ENCODE measurements around the gene SLAMF8. TPM values are rescaled to one million over a fixed set of nuclear protein-coding genes. Genes with fewer than 3 reads are reported as not detected.

SLAMF8 gene
- polyA plus RNA-seq, 1 donor from 2014 or later = not detected

DNA sequence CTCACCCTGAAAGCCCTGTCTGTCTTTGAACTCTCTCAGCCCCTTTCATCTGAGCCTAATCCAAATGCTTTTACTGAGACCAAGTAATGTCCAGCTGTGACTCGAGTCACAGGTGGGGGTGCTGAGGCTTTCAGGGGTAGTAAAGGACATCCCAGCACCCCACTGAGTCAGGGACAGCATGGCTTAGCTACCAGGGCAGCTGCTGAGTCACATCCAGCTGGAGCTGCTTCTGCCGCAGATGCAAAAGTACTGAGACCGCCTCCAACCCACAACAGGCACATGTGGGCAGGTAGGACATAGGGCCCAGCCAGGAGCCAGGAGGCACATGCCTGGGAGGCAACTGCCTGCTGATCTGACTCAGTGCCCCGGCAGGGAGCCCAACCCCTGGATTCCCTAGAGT, 42.5 kb downstream of the SLAMF8 start:
- no peak overlapping the region for H3K4me2 ChIP-seq (ENCODE audit: low read length)
- H3K27me3 ChIP-seq (ENCODE audit: insufficient read depth, low read depth, low read length) = no peaks in the 10 kb centered on the region
- H3K27ac ChIP-seq (ENCODE audit: low read length) = no peak overlapping the region

GRCh38 chr1:159869607-159870006, 42.9 kb downstream of the SLAMF8 start:
- no peaks in the 10 kb centered on the region for H3K9me2 ChIP-seq (ENCODE audit: insufficient read depth, low read length)
- H3K79me2 ChIP-seq (replicated peaks; ENCODE audit: insufficient read depth, low read length) = no peaks in the 10 kb centered on the region
- H2AFZ ChIP-seq (ENCODE audit: low read depth, low read length) = no peak overlapping the region
- no peak for TF ChIP-seq SMC3 (conservative IDR thresholded peaks at IDR 0.05; ENCODE audit: poor library complexity)
- TF ChIP-seq, protein P1, sequence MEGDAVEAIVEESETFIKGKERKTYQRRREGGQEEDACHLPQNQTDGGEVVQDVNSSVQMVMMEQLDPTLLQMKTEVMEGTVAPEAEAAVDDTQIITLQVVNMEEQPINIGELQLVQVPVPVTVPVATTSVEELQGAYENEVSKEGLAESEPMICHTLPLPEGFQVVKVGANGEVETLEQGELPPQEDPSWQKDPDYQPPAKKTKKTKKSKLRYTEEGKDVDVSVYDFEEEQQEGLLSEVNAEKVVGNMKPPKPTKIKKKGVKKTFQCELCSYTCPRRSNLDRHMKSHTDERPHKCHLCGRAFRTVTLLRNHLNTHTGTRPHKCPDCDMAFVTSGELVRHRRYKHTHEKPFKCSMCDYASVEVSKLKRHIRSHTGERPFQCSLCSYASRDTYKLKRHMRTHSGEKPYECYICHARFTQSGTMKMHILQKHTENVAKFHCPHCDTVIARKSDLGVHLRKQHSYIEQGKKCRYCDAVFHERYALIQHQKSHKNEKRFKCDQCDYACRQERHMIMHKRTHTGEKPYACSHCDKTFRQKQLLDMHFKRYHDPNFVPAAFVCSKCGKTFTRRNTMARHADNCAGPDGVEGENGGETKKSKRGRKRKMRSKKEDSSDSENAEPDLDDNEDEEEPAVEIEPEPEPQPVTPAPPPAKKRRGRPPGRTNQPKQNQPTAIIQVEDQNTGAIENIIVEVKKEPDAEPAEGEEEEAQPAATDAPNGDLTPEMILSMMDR (IDR thresholded peaks at IDR 0.05; ENCODE audit: poor library complexity, severe bottlenecking) = no peak
- no peak for TF ChIP-seq EZH2 (IDR thresholded peaks at IDR 0.05; ENCODE audit: borderline replicate concordance, insufficient read depth, low read length, poor library complexity, severe bottlenecking)
- TF ChIP-seq, protein P2, sequence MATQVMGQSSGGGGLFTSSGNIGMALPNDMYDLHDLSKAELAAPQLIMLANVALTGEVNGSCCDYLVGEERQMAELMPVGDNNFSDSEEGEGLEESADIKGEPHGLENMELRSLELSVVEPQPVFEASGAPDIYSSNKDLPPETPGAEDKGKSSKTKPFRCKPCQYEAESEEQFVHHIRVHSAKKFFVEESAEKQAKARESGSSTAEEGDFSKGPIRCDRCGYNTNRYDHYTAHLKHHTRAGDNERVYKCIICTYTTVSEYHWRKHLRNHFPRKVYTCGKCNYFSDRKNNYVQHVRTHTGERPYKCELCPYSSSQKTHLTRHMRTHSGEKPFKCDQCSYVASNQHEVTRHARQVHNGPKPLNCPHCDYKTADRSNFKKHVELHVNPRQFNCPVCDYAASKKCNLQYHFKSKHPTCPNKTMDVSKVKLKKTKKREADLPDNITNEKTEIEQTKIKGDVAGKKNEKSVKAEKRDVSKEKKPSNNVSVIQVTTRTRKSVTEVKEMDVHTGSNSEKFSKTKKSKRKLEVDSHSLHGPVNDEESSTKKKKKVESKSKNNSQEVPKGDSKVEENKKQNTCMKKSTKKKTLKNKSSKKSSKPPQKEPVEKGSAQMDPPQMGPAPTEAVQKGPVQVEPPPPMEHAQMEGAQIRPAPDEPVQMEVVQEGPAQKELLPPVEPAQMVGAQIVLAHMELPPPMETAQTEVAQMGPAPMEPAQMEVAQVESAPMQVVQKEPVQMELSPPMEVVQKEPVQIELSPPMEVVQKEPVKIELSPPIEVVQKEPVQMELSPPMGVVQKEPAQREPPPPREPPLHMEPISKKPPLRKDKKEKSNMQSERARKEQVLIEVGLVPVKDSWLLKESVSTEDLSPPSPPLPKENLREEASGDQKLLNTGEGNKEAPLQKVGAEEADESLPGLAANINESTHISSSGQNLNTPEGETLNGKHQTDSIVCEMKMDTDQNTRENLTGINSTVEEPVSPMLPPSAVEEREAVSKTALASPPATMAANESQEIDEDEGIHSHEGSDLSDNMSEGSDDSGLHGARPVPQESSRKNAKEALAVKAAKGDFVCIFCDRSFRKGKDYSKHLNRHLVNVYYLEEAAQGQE (IDR thresholded peaks at IDR 0.05; ENCODE audit: borderline replicate concordance) = no peak
- TF ChIP-seq RAD21 (conservative IDR thresholded peaks at IDR 0.05) = no peak
- H4K20me1 ChIP-seq (ENCODE audit: insufficient read depth) = no peaks in the 10 kb centered on the region
- no peak overlapping the region for H3K4me3 ChIP-seq (ENCODE audit: low read length)
- no peaks in the 10 kb centered on the region for H3F3A ChIP-seq (ENCODE audit: insufficient read depth, low read length, poor library complexity, severe bottlenecking)
- H3K4me2 ChIP-seq (ENCODE audit: low read length) = no peak overlapping the region
- no peak overlapping the region for H3K27ac ChIP-seq (ENCODE audit: low read length)
- no peaks in the 10 kb centered on the region for H3K9me3 ChIP-seq (ENCODE audit: low read length)
- H3K36me3 ChIP-seq (ENCODE audit: insufficient read depth, low read length) = no peaks in the 10 kb centered on the region
- H3K9ac ChIP-seq (ENCODE audit: low read length) = no peak overlapping the region
- H3K27me3 ChIP-seq (ENCODE audit: insufficient read depth, low read depth, low read length) = no peaks in the 10 kb centered on the region

More for the DNA sequence above, 42.5 kb downstream of the SLAMF8 start:
- H3K79me2 ChIP-seq (replicated peaks; ENCODE audit: insufficient read depth, low read length) = no peaks in the 10 kb centered on the region
- no peaks in the 10 kb centered on the region for H3K9me2 ChIP-seq (ENCODE audit: insufficient read depth, low read length)
- H4K20me1 ChIP-seq (ENCODE audit: insufficient read depth) = no peaks in the 10 kb centered on the region
- no peaks in the 10 kb centered on the region for H3K9me3 ChIP-seq (ENCODE audit: low read length)
- no peaks in the 10 kb centered on the region for H3K36me3 ChIP-seq (ENCODE audit: insufficient read depth, low read length)
- no peak for TF ChIP-seq TAF1 (IDR thresholded peaks at IDR 0.05; ENCODE audit: low read depth)
- no peak for TF ChIP-seq POLR2AphosphoS5 (IDR thresholded peaks at IDR 0.05)
- TF ChIP-seq MXI1 (conservative IDR thresholded peaks at IDR 0.05; ENCODE audit: poor library complexity, severe bottlenecking) = no peak
- no peak for TF ChIP-seq EZH2 (IDR thresholded peaks at IDR 0.05; ENCODE audit: borderline replicate concordance, insufficient read depth, low read length, poor library complexity, severe bottlenecking)
- TF ChIP-seq, protein P2 (IDR thresholded peaks at IDR 0.05; ENCODE audit: borderline replicate concordance) = no peak
- TF ChIP-seq EP300 (conservative IDR thresholded peaks at IDR 0.05; ENCODE audit: poor library complexity, severe bottlenecking) = no peak
- no peak for TF ChIP-seq RAD21 (conservative IDR thresholded peaks at IDR 0.05)
- TF ChIP-seq, protein P1 (IDR thresholded peaks at IDR 0.05; ENCODE audit: poor library complexity, severe bottlenecking) = no peak
- no peak for TF ChIP-seq SMC3 (conservative IDR thresholded peaks at IDR 0.05; ENCODE audit: poor library complexity)
- no peaks in the 10 kb centered on the region for H3F3A ChIP-seq (ENCODE audit: insufficient read depth, low read length, poor library complexity, severe bottlenecking)
- no peak overlapping the region for H3K9ac ChIP-seq (ENCODE audit: low read length)
- H2AFZ ChIP-seq (ENCODE audit: low read depth, low read length) = no peak overlapping the region
- no peak overlapping the region for H3K4me3 ChIP-seq (ENCODE audit: low read length)

Measured in neural cell (in vitro differentiated cells).